ENCODE measurements around the gene MEP1B.

DNA sequence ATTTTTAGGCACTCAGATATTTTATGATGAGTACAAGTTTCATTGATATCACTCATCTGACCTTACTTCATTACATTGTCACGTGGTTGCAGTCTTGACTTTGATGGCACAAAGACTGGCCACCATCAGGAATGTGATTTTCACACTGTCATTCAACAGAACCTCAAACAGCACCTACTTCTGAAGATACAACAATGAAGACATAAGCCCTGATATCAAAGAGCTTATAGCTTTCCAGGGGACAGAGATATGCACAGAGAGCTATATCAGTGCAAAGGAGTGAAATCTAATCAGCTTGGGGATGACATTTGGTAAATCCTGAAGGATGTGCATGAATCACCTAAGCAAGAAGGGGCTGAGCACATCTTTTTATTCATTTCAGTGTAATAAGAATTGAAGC, 72.3 kb downstream of the MEP1B start:
- TF ChIP-seq, protein P1, sequence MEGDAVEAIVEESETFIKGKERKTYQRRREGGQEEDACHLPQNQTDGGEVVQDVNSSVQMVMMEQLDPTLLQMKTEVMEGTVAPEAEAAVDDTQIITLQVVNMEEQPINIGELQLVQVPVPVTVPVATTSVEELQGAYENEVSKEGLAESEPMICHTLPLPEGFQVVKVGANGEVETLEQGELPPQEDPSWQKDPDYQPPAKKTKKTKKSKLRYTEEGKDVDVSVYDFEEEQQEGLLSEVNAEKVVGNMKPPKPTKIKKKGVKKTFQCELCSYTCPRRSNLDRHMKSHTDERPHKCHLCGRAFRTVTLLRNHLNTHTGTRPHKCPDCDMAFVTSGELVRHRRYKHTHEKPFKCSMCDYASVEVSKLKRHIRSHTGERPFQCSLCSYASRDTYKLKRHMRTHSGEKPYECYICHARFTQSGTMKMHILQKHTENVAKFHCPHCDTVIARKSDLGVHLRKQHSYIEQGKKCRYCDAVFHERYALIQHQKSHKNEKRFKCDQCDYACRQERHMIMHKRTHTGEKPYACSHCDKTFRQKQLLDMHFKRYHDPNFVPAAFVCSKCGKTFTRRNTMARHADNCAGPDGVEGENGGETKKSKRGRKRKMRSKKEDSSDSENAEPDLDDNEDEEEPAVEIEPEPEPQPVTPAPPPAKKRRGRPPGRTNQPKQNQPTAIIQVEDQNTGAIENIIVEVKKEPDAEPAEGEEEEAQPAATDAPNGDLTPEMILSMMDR (IDR thresholded peaks at IDR 0.05) = no peak
- TF ChIP-seq POLR2A (IDR thresholded peaks at IDR 0.05) (no peak), POLR2AphosphoS5 (IDR thresholded peaks at IDR 0.05) (no peak)
